Measurements from ENCODE around the gene TMEM240.

- no peak for TF ChIP-seq CTCF (IDR thresholded peaks at IDR 0.05)
- no peak for TF ChIP-seq POLR2A (IDR thresholded peaks at IDR 0.05)
Observed at GRCh38 chr1:1563688-1564087, 23.3 kb upstream of the TMEM240 start.
